GM12873 (cell line): ENCODE results near the gene CLIC6.

ENCODE experiments used
- CTCF ChIP-seq: IDR thresholded peaks from 2 replicates; pipeline ENCODE4 v1.5.1; 2012; ENCODE audit warnings: low read depth, mild to moderate bottlenecking, moderate library complexity, low read length, control low read depth; ENCODE audit not compliant: insufficient read depth; ENCODE audit errors: missing control alignments

Gene CLIC6

GRCh38 chr21:34687745-34688144 lies 19.0 kb downstream of the CLIC6 start:
- TF ChIP-seq CTCF: no peak

- TF ChIP-seq CTCF: no peak
Observed at GRCh38 chr21:34688145-34688544, 19.4 kb downstream of the CLIC6 start.

- TF ChIP-seq CTCF: no peak
Observed at GRCh38 chr21:34688715-34689114, 19.9 kb downstream of the CLIC6 start.

GRCh38 chr21:34690041-34690792 lies 21.4 kb downstream of the CLIC6 start:
- TF ChIP-seq CTCF: no peak

- TF ChIP-seq CTCF: no peak
Observed at GRCh38 chr21:34690793-34691175, 22.0 kb downstream of the CLIC6 start.

GRCh38 chr21:34691390-34692032 lies 22.7 kb downstream of the CLIC6 start:
- TF ChIP-seq CTCF: no peak

- TF ChIP-seq CTCF: no peak
Observed at GRCh38 chr21:34692458-34693020, 23.7 kb downstream of the CLIC6 start.
